CD14-positive monocyte (primary cell): ENCODE data around the gene NECAB2. TPM values are rescaled to one million over a fixed set of nuclear protein-coding genes. Genes with fewer than 3 reads are reported as not detected.

Experiments used
- DNase-seq, 3 donors: peaks; one replicate each; pipeline ENCODE4 v3.0.0-alpha.2; 2011 to 2022
- H2AFZ ChIP-seq: 2 replicates; pipeline ENCODE4 v1.6.0; 2012; ENCODE audit warnings: mild to moderate bottlenecking, low read depth, low read length, inconsistent platforms; ENCODE audit not compliant: insufficient read depth, poor library complexity, severe bottlenecking
- H3K27ac ChIP-seq, 2 donors: 1 replicate in 1 of 2; 2 replicates in 1 of 2; pipeline ENCODE4 v1.5.1; 2012 to 2013; ENCODE audit warnings: low read length in 2 of 2, control low read depth in 1 of 2, inconsistent platforms in 1 of 2, low read depth in 1 of 2, mild to moderate bottlenecking in 1 of 2
- H3K27me3 ChIP-seq, 2 donors: one replicate each; pipeline versions ENCODE4 v1.6.0 to v1.6.1; 2011 to 2013; ENCODE audit warnings: low read length in 2 of 2; ENCODE audit not compliant: control insufficient read depth in 2 of 2, insufficient read depth in 2 of 2
- H3K36me3 ChIP-seq, 2 donors: replicated peaks in 1 of 2; 1 replicate in 1 of 2; 2 replicates in 1 of 2; pipeline versions ENCODE4 v1.5.1 to v1.6.1; 2012 to 2013; ENCODE audit warnings: low read length in 2 of 2, control low read depth in 1 of 2, inconsistent platforms in 1 of 2, mild to moderate bottlenecking in 1 of 2; ENCODE audit not compliant: insufficient read depth in 2 of 2, control insufficient read depth in 1 of 2
- H3K4me1 ChIP-seq, 2 donors: 1 replicate in 1 of 2; 2 replicates in 1 of 2; pipeline versions ENCODE4 v1.5.1 to v1.6.1; 2012 to 2013; ENCODE audit warnings: low read length in 2 of 2, control low read depth in 1 of 2, inconsistent platforms in 1 of 2, mild to moderate bottlenecking in 1 of 2, moderate library complexity in 1 of 2; ENCODE audit not compliant: insufficient read depth in 2 of 2, control insufficient read depth in 1 of 2
- H3K4me2 ChIP-seq: replicated peaks from 2 replicates; pipeline ENCODE3; 2012; ENCODE audit warnings: low read length, moderate library complexity, mild to moderate bottlenecking; ENCODE audit not compliant: poor library complexity, severe bottlenecking; ENCODE audit errors: extremely low read depth
- H3K4me3 ChIP-seq, 3 experiments: fragments of 200-600 bp in 1 of 3; sonication (generic) in 1 of 3; replicated peaks in 1 of 3; 1 replicate in 2 of 3; 2 replicates in 1 of 3; pipeline ENCODE4 v1.5.1; 2011 to 2013; ENCODE audit warnings: low read length in 3 of 3, mild to moderate bottlenecking in 3 of 3, control low read depth in 2 of 3, low read depth in 2 of 3, inconsistent platforms in 1 of 3, moderate library complexity in 1 of 3
- H3K79me2 ChIP-seq: 2 replicates; pipeline ENCODE4 v1.6.0; 2012; ENCODE audit warnings: mild to moderate bottlenecking, control low read depth, inconsistent platforms, low read length, moderate library complexity; ENCODE audit not compliant: insufficient read depth
- H3K9ac ChIP-seq: 2 replicates; pipeline ENCODE4 v1.6.0; 2017; ENCODE audit warnings: low read length, mild to moderate bottlenecking; ENCODE audit not compliant: insufficient read depth, poor library complexity, severe bottlenecking
- H3K9me3 ChIP-seq, 2 donors: replicated peaks in 1 of 2; 1 replicate in 1 of 2; 2 replicates in 1 of 2; pipeline versions ENCODE4 v1.5.1 to v1.6.1; 2012 to 2013; ENCODE audit warnings: low read length in 2 of 2, control low read depth in 1 of 2; ENCODE audit not compliant: control insufficient read depth in 1 of 2, insufficient read depth in 1 of 2
- H4K20me1 ChIP-seq: 2 replicates; pipeline ENCODE4 v1.6.0; 2012; ENCODE audit warnings: mild to moderate bottlenecking, low read length, control low read depth, moderate library complexity; ENCODE audit not compliant: insufficient read depth
- H3K27ac Mint-ChIP-seq, 7 donors: one replicate each; pipeline ENCODE4 v1.8.0; 2020; ENCODE audit warnings: mild to moderate bottlenecking in 7 of 7, mixed read lengths in 7 of 7, moderate library complexity in 6 of 7, inconsistent platforms in 2 of 7
- H3K27me3 Mint-ChIP-seq, 3 donors: one replicate each; pipeline ENCODE4 v1.8.0; 2021 to 2022; ENCODE audit warnings: low read depth in 3 of 3, mild to moderate bottlenecking in 3 of 3, mixed read lengths in 3 of 3, moderate library complexity in 3 of 3, inconsistent platforms in 1 of 3
- H3K36me3 Mint-ChIP-seq, 2 donors: one replicate each; pipeline ENCODE4 v1.8.0; 2020; ENCODE audit warnings: mixed read lengths in 2 of 2, inconsistent platforms in 1 of 2, mild to moderate bottlenecking in 1 of 2
- H3K4me1 Mint-ChIP-seq: one replicate; pipeline ENCODE4 v1.8.0; 2020; ENCODE audit warnings: mild to moderate bottlenecking, mixed read lengths
- H3K4me3 Mint-ChIP-seq, 2 donors: one replicate each; pipeline ENCODE4 v1.8.0; 2020; ENCODE audit warnings: mild to moderate bottlenecking in 2 of 2, mixed read lengths in 2 of 2, moderate library complexity in 1 of 2
- H3K9me3 Mint-ChIP-seq, 7 donors: one replicate each; pipeline ENCODE4 v1.8.0; 2020 to 2022; ENCODE audit warnings: mixed read lengths in 7 of 7, mild to moderate bottlenecking in 6 of 7, moderate library complexity in 6 of 7, inconsistent platforms in 2 of 7
- WGBS: methylation state at CpG from one replicate; pipeline ENCODE4 v1.1.5; 2013; ENCODE audit warnings: missing lambda C conversion rate; ENCODE audit not compliant: insufficient coverage; 5-methylcytosine and 5-hydroxymethylcytosine counted together
- intact Hi-C, 2 donors: fragments of 100-400 bp; cut with micrococcal nuclease; formaldehyde crosslinking; loops; one replicate each; pipeline versions ENCODE4 v1.15.0 to v1.15.1; 2023
- polyA plus RNA-seq, 3 donors: library from polyadenylated mRNA; depleted of rRNA in 1 of 3; unstranded in 2 of 3; stranded (reverse) in 1 of 3; fragments of 300-500 nt in 2 of 3; fragments of >200 nt in 1 of 3; fragmentation: Illumina TruSeq in 2 of 3; gene quantifications; 1 replicate in 2 of 3; 2 replicates in 1 of 3; pipeline ENCODE4 v1.2.3, GENCODE V29; 2012 to 2021
- TF ChIP-seq, protein P1 (sequence below): fragments of 200-600 bp; IDR thresholded peaks from one replicate; pipeline ENCODE4 v1.8.0; 2022; ENCODE audit warnings: antibody characterized with exemption, mild to moderate bottlenecking

NECAB2 gene
- polyA plus RNA-seq, 3 donors = 0.33 to 1.4 (median 0.52) TPM

DNA sequence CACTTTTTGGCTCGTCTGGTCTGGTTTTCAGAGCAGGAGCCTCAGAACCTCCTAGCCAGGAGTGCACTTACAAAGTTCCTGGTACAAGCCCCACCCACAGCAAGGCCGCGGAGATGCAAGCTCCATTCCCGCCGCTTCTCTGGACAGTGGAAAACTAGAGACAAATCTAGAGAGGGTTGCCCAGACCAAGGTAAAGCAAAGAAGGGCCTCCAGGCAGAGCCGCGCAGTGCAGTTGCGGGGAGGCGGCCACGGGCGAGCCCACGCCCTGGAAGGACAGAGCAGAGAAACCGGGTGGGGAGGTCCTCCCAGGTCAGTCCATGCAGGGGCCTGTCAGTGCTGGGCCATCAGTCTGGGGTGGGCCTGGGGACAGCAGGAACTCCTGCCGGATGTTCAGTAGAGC lies 26.0 kb upstream of the NECAB2 start:
- intact Hi-C loops = no loop called here
- no peak overlapping the region for H3K4me3 ChIP-seq
- no peak overlapping the region for H3K27ac Mint-ChIP-seq

GRCh38 chr16:83942815-83943515 lies 25.1 kb upstream of the NECAB2 start:
- DNase-seq = no peak

More for the DNA sequence above, 26.0 kb upstream of the NECAB2 start:
- H3K27me3 ChIP-seq = no peaks in the 10 kb centered on the region
- peaks cover 16 to 17% of the 10 kb centered on the region in 2 donors for H3K4me1 ChIP-seq
- no peak overlapping the region for H3K9ac ChIP-seq
- H2AFZ ChIP-seq = no peak overlapping the region
- H3K27ac ChIP-seq = no peak overlapping the region
- TF ChIP-seq, protein P1, sequence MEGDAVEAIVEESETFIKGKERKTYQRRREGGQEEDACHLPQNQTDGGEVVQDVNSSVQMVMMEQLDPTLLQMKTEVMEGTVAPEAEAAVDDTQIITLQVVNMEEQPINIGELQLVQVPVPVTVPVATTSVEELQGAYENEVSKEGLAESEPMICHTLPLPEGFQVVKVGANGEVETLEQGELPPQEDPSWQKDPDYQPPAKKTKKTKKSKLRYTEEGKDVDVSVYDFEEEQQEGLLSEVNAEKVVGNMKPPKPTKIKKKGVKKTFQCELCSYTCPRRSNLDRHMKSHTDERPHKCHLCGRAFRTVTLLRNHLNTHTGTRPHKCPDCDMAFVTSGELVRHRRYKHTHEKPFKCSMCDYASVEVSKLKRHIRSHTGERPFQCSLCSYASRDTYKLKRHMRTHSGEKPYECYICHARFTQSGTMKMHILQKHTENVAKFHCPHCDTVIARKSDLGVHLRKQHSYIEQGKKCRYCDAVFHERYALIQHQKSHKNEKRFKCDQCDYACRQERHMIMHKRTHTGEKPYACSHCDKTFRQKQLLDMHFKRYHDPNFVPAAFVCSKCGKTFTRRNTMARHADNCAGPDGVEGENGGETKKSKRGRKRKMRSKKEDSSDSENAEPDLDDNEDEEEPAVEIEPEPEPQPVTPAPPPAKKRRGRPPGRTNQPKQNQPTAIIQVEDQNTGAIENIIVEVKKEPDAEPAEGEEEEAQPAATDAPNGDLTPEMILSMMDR = no peak
- no peaks in the 10 kb centered on the region for H3K36me3 ChIP-seq
- H3K9me3 ChIP-seq = no peaks in the 10 kb centered on the region
- H3K4me2 ChIP-seq = no peak overlapping the region
- H3K4me1 Mint-ChIP-seq = peaks cover 13% of the 10 kb centered on the region
- no peaks in the 10 kb centered on the region for H4K20me1 ChIP-seq
- DNase-seq = no peak
- H3K9me3 Mint-ChIP-seq = peaks cover 0 to 11% (median 2%) of the 10 kb centered on the region in 7 donors
- H3K27me3 Mint-ChIP-seq = peaks cover 1 to 7% (median 5%) of the 10 kb centered on the region in 3 donors
- 86% methylated on average over 14 of the region's 14 CpGs for WGBS
- H3K79me2 ChIP-seq = no peaks in the 10 kb centered on the region
- peaks cover 7 to 9% of the 10 kb centered on the region in 2 donors for H3K36me3 Mint-ChIP-seq
- peak overlapping the region in 1 of 2 donors; percentile 27 for H3K4me3 Mint-ChIP-seq

More at GRCh38 chr16:83942815-83943515, 25.1 kb upstream of the NECAB2 start:
- Histone ChIP-seq H2AFZ (no peak overlapping the region), H3K4me3 (no peak overlapping the region), H3K27me3 (no peaks in the 10 kb centered on the region), H3K4me2 (no peak overlapping the region), H3K79me2 (no peaks in the 10 kb centered on the region), H4K20me1 (no peaks in the 10 kb centered on the region), H3K9ac (no peak overlapping the region), H3K9me3 (no peaks in the 10 kb centered on the region), H3K27ac (no peak overlapping the region), H3K4me1 (peaks cover 16 to 17% of the 10 kb centered on the region in 2 donors), H3K36me3 (no peaks in the 10 kb centered on the region)
- H3K36me3 Mint-ChIP-seq = peaks cover 4% of the 10 kb centered on the region in 2 donors
- WGBS = 91% methylated on average over 8 of the region's 11 CpGs
- peaks cover 0 to 11% (median 2%) of the 10 kb centered on the region in 7 donors for H3K9me3 Mint-ChIP-seq
- H3K4me3 Mint-ChIP-seq = no peak overlapping the region
- no peak overlapping the region for H3K27ac Mint-ChIP-seq
- TF ChIP-seq, protein P1 = no peak
- H3K27me3 Mint-ChIP-seq = peaks cover 0 to 5% (median 5%) of the 10 kb centered on the region in 3 donors
- intact Hi-C loops = no loop called here
- H3K4me1 Mint-ChIP-seq = peaks cover 13% of the 10 kb centered on the region
